Thyroid gland (tissue), 4 donors: Measurements from ENCODE around the gene SIAH1.

Source experiments
- CTCF ChIP-seq, 6 experiments: fragments of 200-600 bp in 3 of 6; fragments of 450-650 bp in 3 of 6; sonication (generic) in 3 of 6; IDR thresholded peaks; one replicate each; pipeline ENCODE4 v1.5.1; 2016 to 2019; ENCODE audit warnings: antibody characterized with exemption in 6 of 6, mild to moderate bottlenecking in 2 of 6, inconsistent platforms in 1 of 6, moderate library complexity in 1 of 6
- POLR2A ChIP-seq, 2 donors: fragments of 450-650 bp; IDR thresholded peaks; one replicate each; pipeline ENCODE4 v1.6.1; 2017; ENCODE audit warnings: antibody characterized with exemption in 2 of 2, mild to moderate bottlenecking in 2 of 2, moderate library complexity in 1 of 2

DNA sequence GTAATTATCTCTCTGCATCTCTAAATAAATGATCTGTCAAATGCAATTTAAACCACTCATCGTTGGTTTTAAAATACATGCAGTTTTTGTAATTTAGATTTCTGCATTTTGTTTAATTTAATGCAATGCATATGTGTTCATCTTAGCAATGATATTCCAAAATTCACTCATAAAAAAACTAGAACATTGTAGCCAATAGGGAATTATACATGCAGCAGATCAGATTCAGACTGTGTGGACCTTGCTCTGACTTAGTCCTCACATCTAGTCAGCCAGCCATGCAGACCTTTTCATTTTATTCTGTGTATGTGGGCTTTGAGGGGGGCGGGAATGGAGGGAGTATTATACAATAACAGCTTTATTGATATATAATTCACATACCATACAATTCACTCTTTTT lies 37.3 kb upstream of the SIAH1 start:
- TF ChIP-seq POLR2A (IDR thresholded peaks at IDR 0.05) = no peak
- TF ChIP-seq CTCF (IDR thresholded peaks at IDR 0.05) = no peak
